ENCODE results near the gene ARID5B.

Gene ARID5B

GRCh38 chr10:62088786-62089185 is 187.3 kb downstream of the ARID5B start:
- in situ Hi-C loops (cut with HindIII; ENCODE audit: low sequenced_read_pairs) = no loop called here

- in situ Hi-C loops (cut with HindIII; ENCODE audit: low sequenced_read_pairs) = no loop called here
Measured at GRCh38 chr10:62092301-62093030, 191.0 kb downstream of the ARID5B start.

GRCh38 chr10:62093863-62094291 is 192.4 kb downstream of the ARID5B start:
- in situ Hi-C loops (cut with HindIII; ENCODE audit: low sequenced_read_pairs) = no loop called here

GRCh38 chr10:62095181-62096122 is 194.0 kb downstream of the ARID5B start:
- in situ Hi-C loops (cut with HindIII; ENCODE audit: low sequenced_read_pairs) = no loop called here

- in situ Hi-C loops (cut with HindIII; ENCODE audit: low sequenced_read_pairs) = no loop called here
Measured at GRCh38 chr10:62096256-62096933, 194.9 kb downstream of the ARID5B start.

- in situ Hi-C loops (cut with HindIII; ENCODE audit: low sequenced_read_pairs) = no loop called here
Measured at GRCh38 chr10:62098278-62099121, 197.0 kb downstream of the ARID5B start.

- in situ Hi-C loops (cut with HindIII; ENCODE audit: low sequenced_read_pairs) = no loop called here
Measured at GRCh38 chr10:62099299-62099698, 197.8 kb downstream of the ARID5B start.

- in situ Hi-C loops (cut with HindIII; ENCODE audit: low sequenced_read_pairs) = no loop called here
Measured at GRCh38 chr10:62103857-62104256, 202.4 kb downstream of the ARID5B start.

GRCh38 chr10:62106929-62107519 is 205.5 kb downstream of the ARID5B start:
- in situ Hi-C loops (cut with HindIII; ENCODE audit: low sequenced_read_pairs) = no loop called here

GRCh38 chr10:62108759-62109586 is 207.5 kb downstream of the ARID5B start:
- in situ Hi-C loops (cut with HindIII; ENCODE audit: low sequenced_read_pairs) = no loop called here

GRCh38 chr10:62109587-62110293 is 208.2 kb downstream of the ARID5B start:
- in situ Hi-C loops (cut with HindIII; ENCODE audit: low sequenced_read_pairs) = no loop called here

- in situ Hi-C loops (cut with HindIII; ENCODE audit: low sequenced_read_pairs) = no loop called here
Measured at GRCh38 chr10:62112300-62112699, 210.8 kb downstream of the ARID5B start.

GRCh38 chr10:62112963-62113362 is 211.5 kb downstream of the ARID5B start:
- in situ Hi-C loops (cut with HindIII; ENCODE audit: low sequenced_read_pairs) = no loop called here

- in situ Hi-C loops (cut with HindIII; ENCODE audit: low sequenced_read_pairs) = no loop called here
Measured at GRCh38 chr10:62113680-62114079, 212.2 kb downstream of the ARID5B start.

GRCh38 chr10:62115321-62115720 is 213.8 kb downstream of the ARID5B start:
- in situ Hi-C loops (cut with HindIII; ENCODE audit: low sequenced_read_pairs) = no loop called here

- in situ Hi-C loops (cut with HindIII; ENCODE audit: low sequenced_read_pairs) = no loop called here
Measured at GRCh38 chr10:62115842-62116241, 214.3 kb downstream of the ARID5B start.

GRCh38 chr10:62116896-62117295 is 215.4 kb downstream of the ARID5B start:
- in situ Hi-C loops (cut with HindIII; ENCODE audit: low sequenced_read_pairs) = no loop called here

- in situ Hi-C loops (cut with HindIII; ENCODE audit: low sequenced_read_pairs) = no loop called here
Measured at GRCh38 chr10:62121187-62121530, 219.7 kb downstream of the ARID5B start.

- in situ Hi-C loops (cut with HindIII; ENCODE audit: low sequenced_read_pairs) = no loop called here
Measured at GRCh38 chr10:62127975-62128374, 226.5 kb downstream of the ARID5B start.
